Measurements from ENCODE around the gene GDF7. TPM values are rescaled to one million over a fixed set of nuclear protein-coding genes. Genes with fewer than 3 reads are reported as not detected.
A peak's percentile ranks its signal among the peaks of the same experiment; 100 is the strongest.

Gene GDF7
- total RNA-seq, 1 experiment from 2014 or later: 0.27 TPM

GRCh38 chr2:20660506-20661420 lies 6.2 kb upstream of the GDF7 start:
- peak; percentile 62 for DNase-seq (ENCODE audit: low read depth)

GRCh38 chr2:20661421-20662307 lies 5.3 kb upstream of the GDF7 start:
- DNase-seq (ENCODE audit: low read depth): peak; percentile 75

GRCh38 chr2:20662308-20662937 lies 4.5 kb upstream of the GDF7 start:
- no peak for DNase-seq (ENCODE audit: low read depth)

GRCh38 chr2:20663196-20664070 lies 3.5 kb upstream of the GDF7 start:
- DNase-seq (ENCODE audit: low read depth): no peak

- DNase-seq (ENCODE audit: low read depth): no peak
Measured at GRCh38 chr2:20664071-20664390, 2.9 kb upstream of the GDF7 start.

GRCh38 chr2:20664431-20665242 lies 2.3 kb upstream of the GDF7 start:
- no peak for DNase-seq (ENCODE audit: low read depth)

- DNase-seq (ENCODE audit: low read depth): no peak
Measured at GRCh38 chr2:20665243-20666004, 1.5 kb upstream of the GDF7 start.

- DNase-seq (ENCODE audit: low read depth): no peak
Measured at GRCh38 chr2:20666005-20666303, 990 bp upstream of the GDF7 start.

- no peak for DNase-seq (ENCODE audit: low read depth)
Measured at GRCh38 chr2:20667151-20667530, 197 bp downstream of the GDF7 start.

- no peak for DNase-seq (ENCODE audit: low read depth)
Measured at GRCh38 chr2:20667531-20668401, 822 bp downstream of the GDF7 start.

- DNase-seq (ENCODE audit: low read depth): no peak
Measured at GRCh38 chr2:20668451-20668850, 1.5 kb downstream of the GDF7 start.

GRCh38 chr2:20668871-20669475 lies 2.0 kb downstream of the GDF7 start:
- DNase-seq (ENCODE audit: low read depth): no peak

GRCh38 chr2:20669562-20670314 lies 2.8 kb downstream of the GDF7 start:
- no peak for DNase-seq (ENCODE audit: low read depth)

- no peak for DNase-seq (ENCODE audit: low read depth)
Measured at GRCh38 chr2:20670315-20671035, 3.5 kb downstream of the GDF7 start.

- DNase-seq (ENCODE audit: low read depth): no peak
Measured at GRCh38 chr2:20671036-20671735, 4.2 kb downstream of the GDF7 start.

- no peak for DNase-seq (ENCODE audit: low read depth)
Measured at GRCh38 chr2:20671736-20672080, 4.8 kb downstream of the GDF7 start.
